ENCODE data around the gene RNFT2. TPM values are rescaled to one million over a fixed set of nuclear protein-coding genes. Genes with fewer than 3 reads are reported as not detected.
"Not testable (repeated sequence)": the region's sequence is repeated elsewhere in the genome, so short reads cannot be mapped to it uniquely, and the experiment has no call there.

The RNFT2 gene
- total and polyA plus RNA-seq, 12 donors: 0.46 to 2.2 (median 1.6) TPM

DNA sequence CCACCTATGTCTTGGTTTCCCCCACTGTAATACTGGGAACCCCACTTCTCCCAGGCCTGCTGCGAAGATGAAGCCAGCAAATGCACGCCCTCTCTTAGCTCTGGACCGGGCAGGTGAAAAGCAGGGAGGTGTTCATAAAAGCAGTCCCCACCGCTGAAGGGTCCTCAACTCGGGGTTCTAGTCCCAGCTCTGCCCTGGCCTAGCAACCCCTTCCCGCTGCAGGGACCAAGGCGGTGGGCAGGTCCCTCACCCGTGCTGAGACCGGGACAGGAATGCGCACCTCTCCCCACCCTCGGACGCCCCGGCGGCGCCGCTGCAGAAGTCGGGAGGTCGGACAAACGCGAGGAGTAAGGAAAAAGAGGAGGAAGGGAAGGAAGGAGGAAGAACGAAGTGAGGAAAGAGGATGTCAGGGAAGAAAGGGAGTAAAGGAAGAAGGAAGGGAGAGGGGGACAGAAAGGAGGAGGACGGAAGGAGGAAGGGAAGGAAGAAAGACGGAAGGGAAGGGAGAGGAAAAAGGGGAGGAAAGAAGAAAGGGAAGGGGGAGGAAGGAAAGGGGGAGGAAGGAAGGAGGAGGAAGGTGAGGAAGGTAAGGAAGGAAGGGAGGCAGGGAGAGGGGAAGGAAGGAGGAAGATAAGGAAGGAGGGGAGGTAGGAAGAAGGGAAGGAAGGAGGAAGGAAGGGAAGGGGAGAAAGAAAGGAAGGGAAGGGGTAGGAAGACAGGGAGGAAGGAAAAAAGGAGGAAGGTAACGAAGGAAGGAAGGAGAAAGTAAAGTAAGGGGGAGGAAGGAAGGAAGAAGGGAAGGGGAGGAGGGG lies 947 bp upstream of the RNFT2 start:
- peaks cover 4 to 20% (median 15%) of the 10 kb centered on the region in 9 donors for H3K4me1 ChIP-seq
- 2% methylated on average over 24 of the region's 24 CpGs for WGBS, 2 donors
- intact Hi-C loops (cut with DNase I): loop anchor here in 4 of 10 donors (5.0 to 10.0 kb wide), 4 partner anchors 78 to 178 kb away; partner anchors contain the start of gene FBXW8 (in 1 of the 4)
- peaks cover 0 to 29% (median 4%) of the 10 kb centered on the region in 9 donors for H3K36me3 ChIP-seq
- ATAC-seq (no peak), DNase-seq (no peak)
- H3K4me3 ChIP-seq: peak overlapping the region; percentile 65 to 97 (median 87)
- no peaks in the 10 kb centered on the region for H3K27me3 ChIP-seq
- TF ChIP-seq, protein P1, sequence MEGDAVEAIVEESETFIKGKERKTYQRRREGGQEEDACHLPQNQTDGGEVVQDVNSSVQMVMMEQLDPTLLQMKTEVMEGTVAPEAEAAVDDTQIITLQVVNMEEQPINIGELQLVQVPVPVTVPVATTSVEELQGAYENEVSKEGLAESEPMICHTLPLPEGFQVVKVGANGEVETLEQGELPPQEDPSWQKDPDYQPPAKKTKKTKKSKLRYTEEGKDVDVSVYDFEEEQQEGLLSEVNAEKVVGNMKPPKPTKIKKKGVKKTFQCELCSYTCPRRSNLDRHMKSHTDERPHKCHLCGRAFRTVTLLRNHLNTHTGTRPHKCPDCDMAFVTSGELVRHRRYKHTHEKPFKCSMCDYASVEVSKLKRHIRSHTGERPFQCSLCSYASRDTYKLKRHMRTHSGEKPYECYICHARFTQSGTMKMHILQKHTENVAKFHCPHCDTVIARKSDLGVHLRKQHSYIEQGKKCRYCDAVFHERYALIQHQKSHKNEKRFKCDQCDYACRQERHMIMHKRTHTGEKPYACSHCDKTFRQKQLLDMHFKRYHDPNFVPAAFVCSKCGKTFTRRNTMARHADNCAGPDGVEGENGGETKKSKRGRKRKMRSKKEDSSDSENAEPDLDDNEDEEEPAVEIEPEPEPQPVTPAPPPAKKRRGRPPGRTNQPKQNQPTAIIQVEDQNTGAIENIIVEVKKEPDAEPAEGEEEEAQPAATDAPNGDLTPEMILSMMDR (IDR thresholded peaks at IDR 0.05): no peak
- no peaks in the 10 kb centered on the region for H3K9me3 ChIP-seq
- peak overlapping the region in 9 of 10 donors; percentile 61 to 89 (median 84) for H3K27ac ChIP-seq

DNA sequence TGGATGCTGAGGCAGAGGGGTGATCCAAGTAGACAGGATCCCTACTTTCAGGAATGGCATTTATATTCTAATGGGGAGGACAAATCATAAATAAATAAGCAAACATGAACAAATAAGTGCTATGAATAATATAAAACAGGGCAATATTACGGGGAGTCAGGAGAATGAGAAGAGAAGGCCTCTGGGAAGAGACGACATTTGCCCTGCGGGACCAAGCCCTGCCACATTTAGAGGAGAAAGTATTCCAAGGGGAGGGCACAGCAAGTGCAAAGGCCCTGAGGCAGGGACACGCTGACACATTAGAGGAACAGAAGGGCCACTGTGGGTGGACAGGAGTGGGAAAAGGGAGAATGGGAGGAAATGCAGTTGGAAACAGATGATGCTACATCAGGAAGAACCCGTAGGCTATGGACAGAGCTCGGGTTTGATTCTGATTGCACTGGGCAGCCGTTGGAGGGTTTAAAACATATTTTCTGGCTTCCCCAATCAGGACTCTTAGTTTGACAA lies 1.3 kb downstream of the RNFT2 start:
- Histone ChIP-seq H3K4me3 (no peak overlapping the region), H3K4me1 (peaks cover 4 to 20% (median 15%) of the 10 kb centered on the region in 9 donors), H3K27me3 (no peaks in the 10 kb centered on the region), H3K9me3 (no peaks in the 10 kb centered on the region), H3K36me3 (peaks cover 0 to 11% (median 0%) of the 10 kb centered on the region in 9 donors), H3K27ac (no peak overlapping the region)
- ATAC-seq: no peak
- intact Hi-C loops (cut with DNase I): loop anchor here in 6 of 10 donors (2.0 to 10.0 kb wide), 5 partner anchors 75 to 175 kb away; partner anchors contain the start of gene FBXW8 (in 1 of the 6)
- DNase-seq: no peak
- 85% methylated on average over 7 of the region's 7 CpGs for WGBS, 2 donors
- TF ChIP-seq, protein P1 (IDR thresholded peaks at IDR 0.05): no peak

DNA sequence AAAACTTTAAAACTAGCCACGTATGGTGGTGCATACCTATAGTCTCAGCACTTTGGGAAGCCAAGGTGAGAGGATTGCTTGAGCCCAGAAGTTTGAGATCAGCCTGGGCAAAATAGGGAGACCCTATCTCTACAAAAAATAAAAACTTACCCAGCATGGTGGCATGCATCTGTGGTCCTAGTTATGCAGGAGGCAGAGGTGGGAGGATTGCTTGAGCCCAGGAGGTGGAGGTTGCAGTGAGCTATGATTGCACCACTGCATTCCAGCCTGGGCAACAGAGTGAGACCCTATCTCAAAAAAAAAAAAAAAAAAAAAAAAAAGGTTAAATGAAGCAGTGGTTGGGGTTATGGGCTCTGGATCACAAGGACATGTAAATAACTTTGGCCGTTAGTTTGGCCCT lies 4.7 kb downstream of the RNFT2 start:
- intact Hi-C loops (cut with DNase I): loop anchor here in 1 of 10 donors (5.0 kb wide), 1 partner anchor 75 kb away; no protein-coding TSS in a partner anchor
- WGBS, 2 donors: 66 to 93% methylated on average over 2 of the region's 2 CpGs
- not testable (repeated sequence) for ATAC-seq

DNA sequence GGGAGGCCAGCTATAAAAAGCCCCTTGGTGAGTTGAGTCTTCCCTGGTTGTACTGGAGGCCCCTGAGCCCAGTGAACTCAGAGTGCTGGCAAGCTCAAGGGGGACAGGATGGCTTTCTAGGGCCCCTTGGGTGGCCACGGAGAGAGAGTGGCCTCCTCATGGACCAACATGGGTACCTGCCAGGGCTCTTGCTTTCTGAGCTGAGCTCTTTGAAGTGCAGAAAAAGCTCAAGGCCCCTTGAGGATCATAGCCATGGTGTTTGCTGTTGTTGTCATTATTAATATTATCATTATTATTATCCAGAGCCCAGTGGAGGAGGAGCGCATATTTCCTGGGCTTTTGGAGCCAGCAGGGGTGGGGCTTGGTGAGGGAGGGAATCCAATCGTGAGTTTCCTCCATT lies 6.7 kb downstream of the RNFT2 start:
- DNase-seq: no peak
- intact Hi-C loops (cut with DNase I): loop anchor here in 1 of 10 donors (5.0 kb wide), 1 partner anchor 73 kb away; no protein-coding TSS in a partner anchor
- H3K27ac ChIP-seq: no peak overlapping the region
- H3K4me3 ChIP-seq: no peak overlapping the region
- no peak for ATAC-seq
- H3K36me3 ChIP-seq: no peaks in the 10 kb centered on the region
- no peaks in the 10 kb centered on the region for H3K4me1 ChIP-seq
- TF ChIP-seq, protein P1 (IDR thresholded peaks at IDR 0.05): no peak
- 33 to 46% methylated on average over 3 of the region's 3 CpGs for WGBS, 2 donors
- no peaks in the 10 kb centered on the region for H3K9me3 ChIP-seq
- H3K27me3 ChIP-seq: no peaks in the 10 kb centered on the region

More for the DNA sequence above, 4.7 kb downstream of the RNFT2 start:
- not testable (repeated sequence) for H3K9me3 ChIP-seq, H3K4me1 ChIP-seq, H3K36me3 ChIP-seq, H3K4me3 ChIP-seq, H3K27me3 ChIP-seq, DNase-seq, H3K27ac ChIP-seq

Data from heart right ventricle (tissue), 16 donors.